Activated naive CD8-positive, alpha-beta T cell treated with anti-CD3 and anti-CD28 coated beads, Interleukin-2, amount 50 U/mL, for 24 hours (primary cell): ENCODE measurements around the gene KARS1.

Experiments used
- ATAC-seq: fragments of 150-1000 bp; cut with Tn5 transposase; one replicate; pipeline ENCODE4 v1.10.0; 2021
- DNase-seq: peaks from one replicate; pipeline ENCODE4 v3.0.0; 2021
- H3K27ac Mint-ChIP-seq: one replicate; pipeline ENCODE4 v1.8.0; 2021; ENCODE audit warnings: mild to moderate bottlenecking, mixed read lengths
- H3K27me3 Mint-ChIP-seq: one replicate; pipeline ENCODE4 v1.8.0; 2021; ENCODE audit warnings: mixed read lengths
- H3K36me3 Mint-ChIP-seq: one replicate; pipeline ENCODE4 v1.8.0; 2021; ENCODE audit warnings: low read depth, mixed read lengths
- H3K4me1 Mint-ChIP-seq: one replicate; pipeline ENCODE4 v1.8.0; 2021; ENCODE audit warnings: mixed read lengths
- H3K4me3 Mint-ChIP-seq: one replicate; pipeline ENCODE4 v1.8.0; 2021; ENCODE audit warnings: mild to moderate bottlenecking, moderate library complexity, mixed read lengths
- H3K9me3 Mint-ChIP-seq: one replicate; pipeline ENCODE4 v1.8.0; 2021; ENCODE audit warnings: mixed read lengths

Gene KARS1

GRCh38 chr16:75647492-75648264 lies at the start of gene KARS1, which contains the start of gene TERF2IP:
KARS1 (minus strand) TSS chr16:75647665; CDS start chr16:75647639, 26 bp downstream.
TERF2IP (plus strand) TSS chr16:75647773; CDS start chr16:75647883, 110 bp downstream.
- Mint-ChIP-seq H3K27ac (peak within 1 kb of the TSS; percentile 98), H3K9me3 (no peaks in the 10 kb centered on the region), H3K4me1 (peaks cover 67% of the 10 kb centered on the region), H3K4me3 (peak within 1 kb of the TSS; percentile 91), H3K36me3 (peaks cover 41% of the 10 kb centered on the region), H3K27me3 (no peaks in the 10 kb centered on the region)
- DNase-seq (peak; percentile 94), ATAC-seq (peak; percentile 92)

GRCh38 chr16:75695708-75696107 lies 48.2 kb upstream of the KARS1 start:
- H3K27ac Mint-ChIP-seq: no peak overlapping the region
- ATAC-seq (no peak), DNase-seq (no peak)
- H3K36me3 Mint-ChIP-seq: no peaks in the 10 kb centered on the region
- H3K9me3 Mint-ChIP-seq: no peaks in the 10 kb centered on the region
- no peaks in the 10 kb centered on the region for H3K4me1 Mint-ChIP-seq
- H3K4me3 Mint-ChIP-seq: no peak overlapping the region
- H3K27me3 Mint-ChIP-seq: no peaks in the 10 kb centered on the region

GRCh38 chr16:75687361-75687760 lies 39.9 kb upstream of the KARS1 start:
- peaks cover 2% of the 10 kb centered on the region for H3K27me3 Mint-ChIP-seq
- peaks cover 3% of the 10 kb centered on the region for H3K36me3 Mint-ChIP-seq
- no peaks in the 10 kb centered on the region for H3K4me1 Mint-ChIP-seq
- H3K4me3 Mint-ChIP-seq: no peak overlapping the region
- H3K27ac Mint-ChIP-seq: no peak overlapping the region
- peaks cover 5% of the 10 kb centered on the region for H3K9me3 Mint-ChIP-seq
- no peak for DNase-seq
- no peak for ATAC-seq

- ATAC-seq (no peak), DNase-seq (no peak)
- no peak overlapping the region for H3K27ac Mint-ChIP-seq
- H3K36me3 Mint-ChIP-seq: peaks cover 3% of the 10 kb centered on the region
- H3K4me3 Mint-ChIP-seq: no peak overlapping the region
- H3K4me1 Mint-ChIP-seq: no peaks in the 10 kb centered on the region
- H3K9me3 Mint-ChIP-seq: peaks cover 5% of the 10 kb centered on the region
- peaks cover 2% of the 10 kb centered on the region for H3K27me3 Mint-ChIP-seq
These were observed 34.8 kb upstream of the KARS1 start for GRCh38 chr16:75682308-75682707.

- no peaks in the 10 kb centered on the region for H3K4me1 Mint-ChIP-seq
- DNase-seq (no peak), ATAC-seq (no peak)
- H3K27ac Mint-ChIP-seq: no peak overlapping the region
- peaks cover 1% of the 10 kb centered on the region for H3K9me3 Mint-ChIP-seq
- peaks cover 1% of the 10 kb centered on the region for H3K27me3 Mint-ChIP-seq
- H3K36me3 Mint-ChIP-seq: peaks cover 3% of the 10 kb centered on the region
- no peak overlapping the region for H3K4me3 Mint-ChIP-seq
These were observed 31.9 kb upstream of the KARS1 start for GRCh38 chr16:75679366-75679765.

- Mint-ChIP-seq H3K4me3 (no peak within 1 kb of the TSS), H3K9me3 (no peaks in the 10 kb centered on the region), H3K27me3 (no peaks in the 10 kb centered on the region), H3K27ac (no peak within 1 kb of the TSS), H3K4me1 (no peaks in the 10 kb centered on the region), H3K36me3 (no peaks in the 10 kb centered on the region)
- ATAC-seq: no peak
- DNase-seq: no peak
These were observed 29.4 kb upstream of the KARS1 start, which contains the start of gene CPHXL2 for GRCh38 chr16:75676909-75677308. CPHXL2 (minus strand) TSS chr16:75677009; CDS start chr16:75676999, 10 bp downstream.

- H3K4me3 Mint-ChIP-seq: no peak overlapping the region
- H3K27ac Mint-ChIP-seq: no peak overlapping the region
- ATAC-seq (no peak), DNase-seq (no peak)
- no peaks in the 10 kb centered on the region for H3K27me3 Mint-ChIP-seq
- no peaks in the 10 kb centered on the region for H3K9me3 Mint-ChIP-seq
- H3K36me3 Mint-ChIP-seq: peaks cover under 1% of the 10 kb centered on the region
- H3K4me1 Mint-ChIP-seq: no peaks in the 10 kb centered on the region
These were observed 20.0 kb upstream of the KARS1 start for GRCh38 chr16:75667503-75667902.

GRCh38 chr16:75660726-75661302 lies 13.3 kb upstream of the KARS1 start:
- DNase-seq (no peak), ATAC-seq (no peak)
- Mint-ChIP-seq H3K4me3 (no peak overlapping the region), H3K27me3 (no peaks in the 10 kb centered on the region), H3K9me3 (no peaks in the 10 kb centered on the region), H3K27ac (no peak overlapping the region), H3K4me1 (no peaks in the 10 kb centered on the region), H3K36me3 (peaks cover 30% of the 10 kb centered on the region)

- H3K4me1 Mint-ChIP-seq: no peaks in the 10 kb centered on the region
- ATAC-seq (no peak), DNase-seq (no peak)
- H3K9me3 Mint-ChIP-seq: no peaks in the 10 kb centered on the region
- no peak overlapping the region for H3K4me3 Mint-ChIP-seq
- H3K27ac Mint-ChIP-seq: no peak overlapping the region
- H3K36me3 Mint-ChIP-seq: peaks cover 32% of the 10 kb centered on the region
- H3K27me3 Mint-ChIP-seq: no peaks in the 10 kb centered on the region
These were observed 12.9 kb upstream of the KARS1 start for GRCh38 chr16:75660321-75660720.

GRCh38 chr16:75658175-75658574 lies 10.7 kb upstream of the KARS1 start:
- H3K36me3 Mint-ChIP-seq: peaks cover 46% of the 10 kb centered on the region
- no peaks in the 10 kb centered on the region for H3K9me3 Mint-ChIP-seq
- ATAC-seq: no peak
- no peak overlapping the region for H3K27ac Mint-ChIP-seq
- H3K4me1 Mint-ChIP-seq: peaks cover 8% of the 10 kb centered on the region
- H3K27me3 Mint-ChIP-seq: no peaks in the 10 kb centered on the region
- DNase-seq: no peak
- no peak overlapping the region for H3K4me3 Mint-ChIP-seq

- DNase-seq (no peak), ATAC-seq (no peak)
- H3K9me3 Mint-ChIP-seq: no peaks in the 10 kb centered on the region
- peaks cover 43% of the 10 kb centered on the region for H3K4me1 Mint-ChIP-seq
- peak overlapping the region; percentile 57 for H3K27ac Mint-ChIP-seq
- no peaks in the 10 kb centered on the region for H3K27me3 Mint-ChIP-seq
- H3K36me3 Mint-ChIP-seq: peaks cover 48% of the 10 kb centered on the region
- H3K4me3 Mint-ChIP-seq: no peak overlapping the region
These were observed 6.5 kb upstream of the KARS1 start for GRCh38 chr16:75653922-75654321.

GRCh38 chr16:75648265-75649076 lies 1.0 kb upstream of the KARS1 start:
- Mint-ChIP-seq H3K4me1 (peaks cover 74% of the 10 kb centered on the region), H3K36me3 (peaks cover 37% of the 10 kb centered on the region), H3K9me3 (no peaks in the 10 kb centered on the region), H3K27ac (peak overlapping the region; percentile 88), H3K4me3 (peak overlapping the region; percentile 91), H3K27me3 (no peaks in the 10 kb centered on the region)
- ATAC-seq (peak; percentile 9), DNase-seq (peak; percentile 88)

- Mint-ChIP-seq H3K4me1 (peaks cover 65% of the 10 kb centered on the region), H3K4me3 (peak overlapping the region; percentile 91), H3K27ac (peak overlapping the region; percentile 98), H3K9me3 (no peaks in the 10 kb centered on the region), H3K36me3 (peaks cover 46% of the 10 kb centered on the region), H3K27me3 (no peaks in the 10 kb centered on the region)
- ATAC-seq (peak; percentile 7), DNase-seq (no peak)
These were observed 363 bp downstream of the KARS1 start for GRCh38 chr16:75647112-75647491.

- Mint-ChIP-seq H3K4me1 (peaks cover 48% of the 10 kb centered on the region), H3K4me3 (peak overlapping the region; percentile 91), H3K27ac (peak overlapping the region; percentile 59)
These were observed 3.0 kb downstream of the KARS1 start for GRCh38 chr16:75644240-75645012.

More at GRCh38 chr16:75644240-75645012, 3.0 kb downstream of the KARS1 start:
- DNase-seq (no peak), ATAC-seq (no peak)
- peaks cover 55% of the 10 kb centered on the region for H3K36me3 Mint-ChIP-seq
- H3K9me3 Mint-ChIP-seq: no peaks in the 10 kb centered on the region
- H3K27me3 Mint-ChIP-seq: no peaks in the 10 kb centered on the region
